Measurements from ENCODE around the gene G6PC3. TPM values are rescaled to one million over a fixed set of nuclear protein-coding genes. Genes with fewer than 3 reads are reported as not detected.
A peak's percentile ranks its signal among the peaks of the same experiment; 100 is the strongest.

The G6PC3 gene
- total RNA-seq, 2 experiments from 2014 or later = 20.2 to 20.7 TPM

DNA sequence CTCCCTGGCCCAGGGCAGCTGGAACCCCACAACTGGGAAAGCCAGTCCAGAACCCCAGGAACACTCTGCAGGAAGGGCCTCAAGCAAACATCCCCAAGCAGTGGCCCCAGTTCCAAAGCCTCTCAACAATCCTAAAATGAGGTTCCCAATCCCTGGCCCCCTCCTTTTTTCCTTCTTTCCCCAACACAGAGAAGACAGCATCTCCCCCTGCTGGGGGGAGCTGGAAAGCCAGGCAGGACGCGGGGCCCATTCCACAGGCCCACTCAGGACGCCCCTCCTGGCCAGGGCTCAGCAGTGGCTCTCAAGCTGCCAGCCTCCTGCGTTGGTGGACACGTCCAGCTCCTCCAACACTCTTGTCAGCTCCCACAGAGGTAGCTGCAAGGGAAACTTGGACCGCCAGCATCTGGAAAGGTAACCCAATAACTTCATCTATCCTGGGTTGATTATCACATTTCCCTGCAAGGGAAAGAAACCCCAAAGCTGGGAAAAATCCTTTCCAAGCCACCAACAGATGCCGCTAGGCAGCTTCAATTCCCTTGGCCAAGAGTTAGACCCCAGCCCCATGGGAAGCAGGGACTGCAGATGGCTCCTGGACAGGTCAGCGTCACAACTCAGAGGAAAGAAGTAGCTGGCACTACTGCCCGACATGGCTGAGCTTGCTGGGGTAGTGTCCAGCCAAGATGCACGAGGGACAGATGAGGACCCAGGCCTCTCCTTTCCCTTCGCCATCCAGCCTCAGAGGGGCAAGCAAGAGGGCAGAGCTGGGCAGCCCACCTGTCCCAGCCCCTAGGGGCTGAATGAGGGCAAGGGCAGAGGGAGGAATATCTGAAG, 45.3 kb downstream of the G6PC3 start:
- intact Hi-C loops (cut with micrococcal nuclease) = no loop called here
- Mint-ChIP-seq H3K4me3 (no peak overlapping the region), H3K27me3 (no peaks in the 10 kb centered on the region), H3K4me1 (ENCODE audit: low read depth) (peaks cover 14% of the 10 kb centered on the region), H3K27ac (no peak overlapping the region), H3K36me3 (ENCODE audit: low read depth) (no peaks in the 10 kb centered on the region), H3K9me3 (no peaks in the 10 kb centered on the region)
- CTCF ChIA-PET = interaction anchor here (0.6 to 3.1 kb wide), 23 partner anchors 8 to 408 kb away, joined by 3 to 11 read pairs (median 4); partner anchors contain the start of genes HDAC5 and HROB
- TF ChIP-seq, protein P1, sequence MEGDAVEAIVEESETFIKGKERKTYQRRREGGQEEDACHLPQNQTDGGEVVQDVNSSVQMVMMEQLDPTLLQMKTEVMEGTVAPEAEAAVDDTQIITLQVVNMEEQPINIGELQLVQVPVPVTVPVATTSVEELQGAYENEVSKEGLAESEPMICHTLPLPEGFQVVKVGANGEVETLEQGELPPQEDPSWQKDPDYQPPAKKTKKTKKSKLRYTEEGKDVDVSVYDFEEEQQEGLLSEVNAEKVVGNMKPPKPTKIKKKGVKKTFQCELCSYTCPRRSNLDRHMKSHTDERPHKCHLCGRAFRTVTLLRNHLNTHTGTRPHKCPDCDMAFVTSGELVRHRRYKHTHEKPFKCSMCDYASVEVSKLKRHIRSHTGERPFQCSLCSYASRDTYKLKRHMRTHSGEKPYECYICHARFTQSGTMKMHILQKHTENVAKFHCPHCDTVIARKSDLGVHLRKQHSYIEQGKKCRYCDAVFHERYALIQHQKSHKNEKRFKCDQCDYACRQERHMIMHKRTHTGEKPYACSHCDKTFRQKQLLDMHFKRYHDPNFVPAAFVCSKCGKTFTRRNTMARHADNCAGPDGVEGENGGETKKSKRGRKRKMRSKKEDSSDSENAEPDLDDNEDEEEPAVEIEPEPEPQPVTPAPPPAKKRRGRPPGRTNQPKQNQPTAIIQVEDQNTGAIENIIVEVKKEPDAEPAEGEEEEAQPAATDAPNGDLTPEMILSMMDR (IDR thresholded peaks at IDR 0.05) = peak; percentile 77
- peak; percentile 42 for DNase-seq
- POLR2A ChIA-PET = interaction anchor here (1.1 to 1.3 kb wide), 4 partner anchors 13 to 55 kb away, joined by 3 to 4 read pairs (median 3); partner anchors contain the start of gene LSM12
- no peak for ATAC-seq

DNA sequence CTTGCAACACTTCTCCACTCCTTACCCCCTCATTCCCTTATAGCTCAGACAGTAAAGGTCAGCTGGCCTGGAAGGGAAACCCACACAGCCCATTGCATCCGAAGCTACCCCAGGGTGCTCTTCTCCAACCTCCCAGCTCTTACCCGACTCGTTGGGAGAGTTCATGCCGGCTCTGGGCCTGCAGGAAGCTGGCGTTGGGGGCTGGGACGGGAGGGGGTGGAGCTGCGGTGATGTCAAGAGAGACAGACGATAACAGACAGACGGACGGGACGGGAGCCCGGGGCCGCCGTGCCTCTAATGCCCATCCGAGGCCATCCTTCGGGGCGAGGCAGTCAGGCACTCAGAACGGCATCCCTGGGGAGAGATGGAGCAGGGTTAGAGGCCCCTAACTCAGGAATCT, 46.8 kb downstream of the G6PC3 start:
- H3K27me3 Mint-ChIP-seq = no peaks in the 10 kb centered on the region
- DNase-seq (no peak), ATAC-seq (no peak)
- ChIA-PET POLR2A (interaction anchor here (1.3 to 2.2 kb wide), 3 partner anchors 14 to 51 kb away, joined by 3 to 6 read pairs (median 3); partner anchors contain the start of gene LSM12), CTCF (interaction anchor here (0.6 to 3.1 kb wide), 5 partner anchors 12 to 174 kb away, joined by 3 to 11 read pairs (median 5); no protein-coding TSS in a partner anchor)
- TF ChIP-seq, protein P1 (IDR thresholded peaks at IDR 0.05) = no peak
- no peak overlapping the region for H3K4me3 Mint-ChIP-seq
- H3K27ac Mint-ChIP-seq = no peak overlapping the region
- peaks cover 19% of the 10 kb centered on the region for H3K4me1 Mint-ChIP-seq (ENCODE audit: low read depth)
- H3K9me3 Mint-ChIP-seq = no peaks in the 10 kb centered on the region
- intact Hi-C loops (cut with micrococcal nuclease) = no loop called here
- H3K36me3 Mint-ChIP-seq (ENCODE audit: low read depth) = no peaks in the 10 kb centered on the region

DNA sequence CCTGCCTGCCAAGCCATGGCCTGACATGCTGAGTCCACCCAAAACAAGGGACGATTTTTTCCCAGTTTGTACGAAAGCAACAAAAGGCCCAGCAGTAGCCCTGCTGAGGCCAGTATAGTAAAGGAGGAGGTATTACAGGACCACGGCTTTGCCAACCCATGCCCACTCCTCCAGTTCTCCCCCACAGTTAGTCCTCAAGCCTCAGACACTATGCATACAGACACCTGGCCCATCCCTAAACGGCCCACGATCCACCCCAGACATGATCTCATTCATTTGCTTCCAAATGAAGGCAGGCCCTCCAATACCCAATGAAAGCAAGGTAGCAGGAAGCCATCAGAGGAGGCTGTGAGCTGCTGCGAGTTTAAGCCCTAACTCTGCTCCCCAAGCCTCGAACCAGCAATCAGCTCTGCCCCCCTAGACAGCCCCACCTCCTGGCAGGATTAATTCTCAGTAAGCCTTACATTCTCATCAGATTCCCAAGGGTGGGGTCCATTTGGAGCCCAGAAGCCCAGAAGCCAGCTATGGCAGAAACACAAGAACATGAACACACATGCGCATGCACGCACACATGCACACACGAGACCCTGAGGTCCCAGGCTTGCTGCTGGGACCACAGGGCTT, 48.0 kb downstream of the G6PC3 start:
- ChIA-PET POLR2A (interaction anchor here (1.0 to 2.2 kb wide), 2 partner anchors 49 to 52 kb away, joined by 4 to 6 read pairs; partner anchors contain the start of gene LSM12), CTCF (no interaction called here)
- H3K27me3 Mint-ChIP-seq = no peaks in the 10 kb centered on the region
- no peak overlapping the region for H3K4me3 Mint-ChIP-seq
- no peaks in the 10 kb centered on the region for H3K36me3 Mint-ChIP-seq (ENCODE audit: low read depth)
- no peak overlapping the region for H3K27ac Mint-ChIP-seq
- ATAC-seq = no peak
- DNase-seq = no peak
- intact Hi-C loops (cut with micrococcal nuclease) = no loop called here
- no peaks in the 10 kb centered on the region for H3K9me3 Mint-ChIP-seq
- H3K4me1 Mint-ChIP-seq (ENCODE audit: low read depth) = peaks cover 21% of the 10 kb centered on the region
- TF ChIP-seq, protein P1 (IDR thresholded peaks at IDR 0.05) = no peak

DNA sequence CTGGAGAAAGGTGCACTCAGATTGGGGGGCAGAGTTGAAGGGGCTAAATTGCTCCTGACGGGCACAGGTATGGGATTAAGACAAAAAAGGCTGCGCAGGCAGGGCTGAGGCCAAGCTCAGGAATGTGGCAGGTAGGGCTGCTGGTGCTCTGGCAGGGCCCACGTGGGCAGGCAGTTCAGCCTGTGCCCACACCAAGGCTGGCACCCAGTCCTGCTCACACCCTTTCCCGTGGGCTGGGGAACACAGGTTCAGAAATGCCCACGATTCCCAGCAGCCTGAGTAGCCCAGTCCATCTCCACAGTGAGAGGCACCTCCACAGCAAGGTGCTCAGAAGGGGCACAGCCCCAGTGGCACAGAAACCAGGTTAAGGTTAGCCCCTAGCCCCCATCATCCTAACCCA, 48.5 kb downstream of the G6PC3 start:
- Mint-ChIP-seq H3K4me3 (no peak overlapping the region), H3K9me3 (no peaks in the 10 kb centered on the region), H3K36me3 (ENCODE audit: low read depth) (no peaks in the 10 kb centered on the region), H3K27ac (no peak overlapping the region), H3K4me1 (ENCODE audit: low read depth) (peaks cover 23% of the 10 kb centered on the region), H3K27me3 (no peaks in the 10 kb centered on the region)
- ChIA-PET CTCF (interaction anchor here (0.9 kb wide), 1 partner anchor 78 kb away, joined by 3 read pairs; no protein-coding TSS in a partner anchor), POLR2A (interaction anchor here (1.0 to 2.2 kb wide), 2 partner anchors 50 to 52 kb away, joined by 4 to 6 read pairs; partner anchors contain the start of gene LSM12)
- DNase-seq = no peak
- ATAC-seq = no peak
- intact Hi-C loops (cut with micrococcal nuclease) = no loop called here
- TF ChIP-seq, protein P1 (IDR thresholded peaks at IDR 0.05) = no peak

Data from activated CD8-positive, alpha-beta T cell treated with anti-CD3 and anti-CD28 coated beads for 36 hours (primary cell).